NCI-H345 (cell line): Measurements from ENCODE around the gene BRINP1.

Experiments used
- DNase-seq: peaks from one replicate; lab custom pipeline; 2025; lab: John Stamatoyannopoulos, UW

The BRINP1 gene

GRCh38 chr9:119278171-119278570 lies 91.1 kb downstream of the BRINP1 start:
- no peak for DNase-seq

GRCh38 chr9:119273984-119274665 lies 95.1 kb downstream of the BRINP1 start:
- DNase-seq, result no peak

GRCh38 chr9:119273325-119273904 lies 95.8 kb downstream of the BRINP1 start:
- DNase-seq, result no peak

GRCh38 chr9:119272500-119273211 lies 96.6 kb downstream of the BRINP1 start:
- DNase-seq, result no peak

GRCh38 chr9:119268985-119269384 lies 100.2 kb downstream of the BRINP1 start:
- no peak for DNase-seq

GRCh38 chr9:119264165-119264564 lies 105.1 kb downstream of the BRINP1 start:
- DNase-seq, result no peak

GRCh38 chr9:119257592-119257991 lies 111.6 kb downstream of the BRINP1 start:
- DNase-seq, result no peak

- no peak for DNase-seq
Observed at GRCh38 chr9:119255116-119255515, 114.1 kb downstream of the BRINP1 start.

- DNase-seq, result no peak
Observed at GRCh38 chr9:119252671-119253299, 116.5 kb downstream of the BRINP1 start.

GRCh38 chr9:119251936-119252335 lies 117.3 kb downstream of the BRINP1 start:
- no peak for DNase-seq

- DNase-seq, result no peak
Observed at GRCh38 chr9:119250730-119251129, 118.5 kb downstream of the BRINP1 start.

GRCh38 chr9:119240546-119240945 lies 128.7 kb downstream of the BRINP1 start:
- DNase-seq, result no peak

GRCh38 chr9:119234636-119235035 lies 134.6 kb downstream of the BRINP1 start:
- no peak for DNase-seq

- DNase-seq, result no peak
Observed at GRCh38 chr9:119227422-119227821, 141.8 kb downstream of the BRINP1 start.

GRCh38 chr9:119224431-119224830 lies 144.8 kb downstream of the BRINP1 start:
- no peak for DNase-seq

- no peak for DNase-seq
Observed at GRCh38 chr9:119221276-119221675, 148.0 kb downstream of the BRINP1 start.

GRCh38 chr9:119218293-119218692 lies 150.9 kb downstream of the BRINP1 start:
- no peak for DNase-seq

GRCh38 chr9:119216651-119217331 lies 152.4 kb downstream of the BRINP1 start:
- DNase-seq, result no peak

- DNase-seq, result no peak
Observed at GRCh38 chr9:119215651-119216050, 153.6 kb downstream of the BRINP1 start.

- DNase-seq, result no peak
Observed at GRCh38 chr9:119213471-119213870, 155.8 kb downstream of the BRINP1 start.

GRCh38 chr9:119197893-119198607 lies 171.2 kb downstream of the BRINP1 start:
- DNase-seq, result no peak

- DNase-seq, result no peak
Observed at GRCh38 chr9:119195521-119195920, 173.7 kb downstream of the BRINP1 start.
